HG03175 (cell line): ENCODE data around the gene FN3K.

Source experiments
- ATAC-seq: cut with Tn5 transposase; IDR thresholded peaks from one replicate; pipeline ENCODE4 v1.9.1; 2021; ENCODE audit warnings: mild to moderate bottlenecking, moderate library complexity; ENCODE audit not compliant: unreplicated experiment

The FN3K gene

GRCh38 chr17:82793974-82794630 lies 58.7 kb downstream of the FN3K start:
- no peak for ATAC-seq

GRCh38 chr17:82794781-82795482 lies 59.5 kb downstream of the FN3K start:
- ATAC-seq, result no peak

DNA sequence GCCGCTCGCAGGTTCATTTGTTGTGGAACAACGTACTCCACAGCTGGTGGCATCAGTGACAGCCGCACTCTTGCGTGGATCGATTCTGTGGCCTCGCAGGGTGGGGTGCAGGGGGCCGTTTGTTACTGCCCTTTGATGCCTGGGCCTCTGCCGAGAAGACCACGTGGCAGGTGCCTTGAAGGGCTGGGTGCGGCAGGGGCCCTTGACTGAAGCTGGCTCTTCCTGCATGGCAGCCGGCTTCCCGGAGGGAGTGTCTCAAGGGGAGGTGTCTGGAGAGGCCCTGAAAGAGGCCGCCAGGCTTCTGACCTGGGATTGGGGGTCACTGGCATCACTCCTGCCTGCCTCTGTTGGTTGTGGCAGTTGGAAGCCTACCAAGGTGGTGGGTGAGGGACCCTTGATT lies 60.2 kb downstream of the FN3K start:
- ATAC-seq, result no peak

- ATAC-seq, result no peak
Measured at GRCh38 chr17:82797061-82797460, 61.6 kb downstream of the FN3K start.

DNA sequence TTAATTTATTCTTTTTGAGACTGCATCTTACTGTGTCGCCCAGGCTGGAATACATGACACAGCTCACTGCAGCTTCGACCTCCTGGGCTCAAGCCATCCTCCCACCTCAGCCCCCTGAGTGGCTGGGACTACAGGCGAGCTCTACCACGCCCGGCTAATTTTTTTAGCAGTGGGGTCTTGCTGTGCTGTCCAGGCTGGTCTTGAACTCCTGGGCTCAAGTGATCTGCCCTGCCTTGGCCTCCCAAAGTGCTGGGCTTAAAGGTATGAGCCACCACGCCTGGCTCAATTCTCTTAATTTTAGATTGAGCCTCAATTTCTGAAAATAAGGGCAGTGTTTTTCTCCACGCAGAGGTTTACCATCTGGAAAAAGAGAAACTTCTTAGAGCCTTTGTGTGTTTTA lies 63.3 kb downstream of the FN3K start:
- no peak for ATAC-seq

- ATAC-seq, result no peak
Measured at GRCh38 chr17:82799591-82799990, 64.2 kb downstream of the FN3K start.
